T-helper 2 cell treated with Interferon-gamma antibody and Interleukin-4, amounts not matched to agents 100 ng/mL and 5 ng/mL, for 36 hours (primary cell): Measurements from ENCODE around the gene PARVG. TPM values are rescaled to one million over a fixed set of nuclear protein-coding genes. Genes with fewer than 3 reads are reported as not detected.

Source experiments
- intact Hi-C: fragments of 100-400 bp; cut with micrococcal nuclease; formaldehyde crosslinking; loops from one replicate; pipeline ENCODE4 v1.15.1; 2023
- total RNA-seq: library from RNA; stranded (reverse); gene quantifications from 2 replicates; pipeline ENCODE4 v1.2.3, GENCODE V29; 2022

Gene PARVG
- total RNA-seq, 1 donor from 2014 or later, result 168 TPM

- intact Hi-C loops, result no loop called here
These were observed 30.7 kb downstream of the PARVG start for GRCh38 chr22:44211256-44211945.

DNA sequence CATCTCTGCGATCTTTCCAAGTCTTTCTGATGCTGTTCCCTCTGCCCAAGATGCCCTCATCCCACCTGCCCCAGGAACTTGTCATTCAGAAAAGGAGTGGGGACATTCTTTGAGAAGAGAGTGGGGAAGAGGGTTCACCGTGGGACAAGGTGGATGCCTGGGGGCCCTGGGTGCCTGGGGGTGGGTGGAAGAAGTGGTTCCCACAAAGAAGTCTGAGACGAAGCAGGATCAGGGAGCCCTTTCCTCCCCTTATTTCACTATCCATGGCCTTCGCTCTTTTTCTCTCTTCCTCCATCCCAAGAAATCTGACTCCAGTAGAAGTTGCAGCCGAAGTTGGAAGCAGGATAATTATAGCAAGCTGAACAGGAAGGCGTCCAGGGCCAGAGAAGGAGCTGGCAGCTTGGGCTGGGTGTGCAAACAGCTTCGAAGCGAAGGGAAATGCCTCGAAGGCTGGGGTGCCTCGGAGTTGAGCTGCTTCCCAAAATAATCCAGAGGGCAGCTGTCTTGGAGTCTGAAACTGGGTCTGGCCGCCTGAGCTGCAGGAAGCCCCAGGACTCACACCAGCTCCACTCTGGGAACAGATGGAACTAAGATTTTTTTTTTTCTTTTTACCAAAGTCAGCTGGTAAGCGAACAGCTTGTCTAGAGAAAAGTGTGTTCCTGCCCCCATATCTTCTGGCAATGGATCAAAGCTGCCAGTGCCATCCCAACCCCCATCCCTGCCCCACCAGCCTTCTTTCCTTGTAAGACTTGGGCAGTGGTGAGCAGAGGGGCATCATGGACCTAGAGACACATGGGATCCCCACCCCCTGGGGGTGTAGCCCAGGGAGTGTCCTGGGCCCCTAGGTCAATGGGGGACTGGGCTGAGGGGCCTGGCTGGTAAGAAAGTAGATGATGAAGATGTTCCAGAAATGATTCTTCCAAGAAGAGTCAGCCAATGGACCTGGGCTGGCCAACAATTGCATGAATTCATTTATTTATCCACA lies 31.5 kb downstream of the PARVG start:
- intact Hi-C loops, result no loop called here

DNA sequence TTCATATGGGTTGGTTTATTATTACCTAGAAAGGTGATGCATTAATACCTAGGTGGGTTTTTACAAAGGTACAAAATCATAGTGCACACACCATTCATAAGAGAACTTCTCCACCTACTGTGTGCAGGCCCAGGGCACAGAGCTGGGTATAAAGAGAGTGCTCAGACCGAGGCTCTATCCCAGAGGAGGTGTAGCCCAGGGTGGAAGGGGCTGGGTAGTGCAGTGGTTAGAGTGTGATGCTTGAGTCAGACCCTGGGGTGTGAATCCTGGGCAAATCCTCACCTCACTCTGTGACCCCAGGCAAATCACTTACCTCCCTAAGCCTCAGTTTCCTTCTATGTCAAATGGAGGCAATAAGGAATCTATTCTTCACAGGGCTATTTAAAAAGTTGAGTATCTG lies 32.2 kb downstream of the PARVG start:
- intact Hi-C loops, result no loop called here

GRCh38 chr22:44213489-44214043 lies 32.8 kb downstream of the PARVG start:
- intact Hi-C loops, result no loop called here

DNA sequence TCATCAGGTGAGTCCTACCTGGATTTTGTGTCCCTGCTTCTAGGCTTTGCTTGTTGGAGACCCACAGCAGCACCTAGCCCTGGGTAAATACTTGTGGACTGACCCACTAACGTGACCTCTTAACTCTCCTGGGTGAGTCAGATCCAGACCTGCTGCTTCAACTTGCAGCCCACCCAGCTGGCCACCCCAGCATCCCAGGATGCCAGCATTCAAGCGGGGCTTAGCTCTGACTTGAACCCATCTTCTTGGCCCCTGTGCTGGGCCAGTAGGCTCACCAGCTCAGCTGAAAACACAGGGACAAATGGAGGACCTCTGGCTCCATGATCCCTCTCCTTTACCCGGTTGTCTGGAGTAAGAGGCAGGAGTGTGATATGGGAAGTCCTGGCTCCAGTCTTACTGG lies 33.5 kb downstream of the PARVG start:
- intact Hi-C loops, result no loop called here

DNA sequence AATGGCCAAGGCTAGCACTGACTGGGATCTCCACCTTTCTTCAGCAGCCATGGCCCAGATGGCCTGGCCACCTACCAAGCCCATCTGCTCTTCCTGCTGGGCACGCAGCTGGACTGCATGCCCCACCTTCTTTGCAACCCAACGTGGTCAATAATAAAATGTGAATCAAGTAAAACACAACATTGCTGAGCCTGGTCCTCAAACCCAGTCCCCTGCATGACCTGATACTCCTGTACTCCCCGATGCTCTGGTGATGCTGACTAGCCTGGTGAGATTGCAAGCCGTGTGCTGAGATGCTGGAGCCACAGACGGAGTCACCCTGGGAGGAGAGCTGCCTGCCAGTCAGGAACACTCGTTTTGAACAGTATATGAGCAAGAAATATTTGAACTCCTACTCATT lies 34.0 kb downstream of the PARVG start:
- intact Hi-C loops, result no loop called here

DNA sequence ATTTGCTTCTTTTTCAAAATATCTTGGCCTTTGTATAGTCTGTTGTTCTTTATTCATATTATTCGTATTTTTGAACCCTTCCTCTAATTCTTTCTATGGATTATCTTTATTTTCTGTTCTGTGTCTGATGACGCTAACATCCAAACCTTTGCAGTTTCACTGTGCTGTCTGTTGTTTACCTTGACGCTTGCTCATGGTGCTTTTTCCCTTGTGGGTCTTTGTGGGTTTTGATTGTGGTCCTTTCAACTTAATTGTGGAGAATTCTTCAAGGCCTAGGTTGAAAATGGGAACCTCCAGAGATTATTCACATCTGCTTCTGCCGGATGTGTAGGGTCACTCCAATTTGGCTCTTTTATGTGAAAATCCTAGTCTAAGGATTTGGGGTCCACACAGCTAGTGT lies 34.6 kb downstream of the PARVG start:
- intact Hi-C loops, result no loop called here

DNA sequence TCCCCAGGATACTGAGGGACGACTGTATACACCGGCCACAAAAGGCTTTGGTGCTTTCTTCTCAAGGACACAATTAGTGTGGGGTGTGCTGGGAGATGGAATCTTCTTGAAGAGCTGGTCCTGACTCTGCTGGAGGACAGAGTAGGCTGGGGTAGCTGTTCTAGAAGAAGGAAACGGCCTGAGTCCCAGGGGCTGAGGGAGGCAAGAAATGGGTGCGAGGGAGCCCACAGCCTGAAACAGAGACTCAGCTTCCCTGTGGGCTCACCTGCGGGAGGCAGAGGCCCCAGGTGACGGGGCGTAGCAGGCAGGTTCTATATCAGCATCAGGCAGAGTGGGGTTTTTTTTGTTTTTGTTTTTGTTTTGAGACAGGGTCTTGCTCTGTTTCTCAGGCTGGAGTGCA lies 36.6 kb downstream of the PARVG start:
- intact Hi-C loops, result no loop called here

DNA sequence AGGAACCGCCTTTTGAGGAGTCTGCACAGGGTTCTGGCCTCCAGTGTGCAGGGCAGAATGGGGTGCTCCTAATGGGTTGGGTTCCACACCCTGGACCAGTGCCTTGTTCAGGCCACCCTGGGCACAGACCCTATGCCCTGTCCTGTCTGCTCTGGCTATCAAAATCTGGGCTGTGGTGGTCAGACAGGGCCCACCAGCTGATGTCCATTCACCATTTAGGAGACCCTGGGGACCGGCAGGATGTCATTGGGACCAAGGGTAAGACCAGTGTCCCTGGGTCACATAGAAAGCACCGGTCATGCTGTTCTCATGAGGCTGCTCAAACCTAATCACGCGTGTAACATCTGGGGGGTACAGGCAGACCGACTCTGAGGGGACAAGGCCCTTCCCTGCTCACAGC lies 37.3 kb downstream of the PARVG start:
- intact Hi-C loops, result no loop called here

DNA sequence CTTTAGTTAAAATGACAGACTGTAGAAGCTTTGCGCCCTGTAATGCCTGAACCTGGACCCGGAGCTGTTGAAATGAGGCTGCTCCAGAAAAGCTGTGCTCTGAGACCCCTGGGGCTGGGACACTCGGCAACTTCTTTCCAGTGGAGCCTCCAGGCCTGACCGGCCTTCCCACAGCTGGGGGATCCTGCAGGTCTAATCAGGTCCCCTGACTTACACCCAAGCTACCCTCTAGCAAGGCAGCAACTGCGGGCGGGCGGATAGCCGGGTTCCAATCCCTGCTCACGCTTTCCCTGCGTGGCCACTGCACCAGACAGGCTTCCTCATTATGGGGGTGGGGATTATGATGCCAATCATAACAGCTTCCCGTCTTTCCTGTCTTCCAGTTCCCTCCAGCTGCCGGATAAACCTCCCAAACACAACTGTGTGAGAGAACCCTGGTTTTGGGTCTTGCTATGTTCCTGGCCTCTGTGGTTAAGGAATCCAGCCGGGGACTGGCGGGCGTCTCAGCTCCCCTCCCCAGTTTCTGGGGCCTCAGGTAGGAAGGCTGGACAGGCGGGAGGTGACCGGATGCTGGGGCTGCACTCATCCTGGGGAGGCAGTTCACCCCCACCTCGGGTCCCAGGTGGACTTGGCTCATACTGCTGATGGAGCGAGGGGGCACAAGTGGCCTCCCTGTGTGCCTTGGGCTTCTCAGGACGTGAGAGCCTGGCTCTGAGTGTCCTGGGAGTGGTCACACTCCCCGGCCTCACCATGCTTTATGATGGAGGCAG lies 38.6 kb downstream of the PARVG start:
- intact Hi-C loops, result no loop called here

DNA sequence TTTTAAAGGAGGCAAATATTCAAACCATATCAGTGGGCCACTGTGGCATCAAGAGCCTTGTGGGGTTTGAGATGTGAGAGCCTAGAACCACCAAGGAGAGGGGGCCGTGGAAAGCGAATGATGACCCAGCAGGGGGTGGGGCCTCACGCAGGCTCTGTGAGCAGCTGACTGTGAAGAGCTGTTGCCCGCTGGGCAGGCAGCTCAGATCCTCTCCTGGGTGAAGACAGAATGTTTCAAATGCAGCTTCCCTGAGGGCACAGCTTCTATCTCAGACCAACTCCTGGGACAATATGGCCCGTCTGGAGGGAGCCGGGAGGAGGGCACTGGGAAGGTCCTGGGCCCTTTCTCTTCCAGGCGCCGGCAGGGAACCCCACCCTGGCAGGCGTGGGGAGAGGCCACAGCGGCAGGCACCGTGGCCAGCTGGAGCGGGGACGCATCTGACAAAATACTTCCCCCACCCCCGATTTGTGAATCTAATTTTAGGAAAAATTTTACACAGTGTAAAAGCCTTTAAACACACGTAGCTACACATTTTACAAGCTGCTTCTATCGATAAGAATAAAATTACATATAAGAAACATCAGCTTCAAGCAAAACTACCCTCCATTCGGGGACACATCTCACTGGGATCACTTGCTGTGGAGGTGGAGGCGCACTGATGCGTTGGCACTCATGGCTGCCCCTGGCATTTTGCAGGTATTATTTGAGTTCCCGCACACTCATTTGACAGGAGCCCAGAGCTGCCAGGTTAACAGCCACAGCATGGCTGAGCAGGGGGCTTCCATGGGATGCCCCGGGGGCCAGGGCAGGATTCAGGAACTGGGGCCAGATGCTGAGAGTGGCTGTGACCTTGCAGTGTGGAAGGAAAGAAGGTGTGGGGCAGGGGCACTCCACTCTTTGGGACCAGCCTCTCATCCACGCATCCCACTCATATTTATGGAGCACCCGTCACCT lies 40.3 kb downstream of the PARVG start:
- intact Hi-C loops, result no loop called here

DNA sequence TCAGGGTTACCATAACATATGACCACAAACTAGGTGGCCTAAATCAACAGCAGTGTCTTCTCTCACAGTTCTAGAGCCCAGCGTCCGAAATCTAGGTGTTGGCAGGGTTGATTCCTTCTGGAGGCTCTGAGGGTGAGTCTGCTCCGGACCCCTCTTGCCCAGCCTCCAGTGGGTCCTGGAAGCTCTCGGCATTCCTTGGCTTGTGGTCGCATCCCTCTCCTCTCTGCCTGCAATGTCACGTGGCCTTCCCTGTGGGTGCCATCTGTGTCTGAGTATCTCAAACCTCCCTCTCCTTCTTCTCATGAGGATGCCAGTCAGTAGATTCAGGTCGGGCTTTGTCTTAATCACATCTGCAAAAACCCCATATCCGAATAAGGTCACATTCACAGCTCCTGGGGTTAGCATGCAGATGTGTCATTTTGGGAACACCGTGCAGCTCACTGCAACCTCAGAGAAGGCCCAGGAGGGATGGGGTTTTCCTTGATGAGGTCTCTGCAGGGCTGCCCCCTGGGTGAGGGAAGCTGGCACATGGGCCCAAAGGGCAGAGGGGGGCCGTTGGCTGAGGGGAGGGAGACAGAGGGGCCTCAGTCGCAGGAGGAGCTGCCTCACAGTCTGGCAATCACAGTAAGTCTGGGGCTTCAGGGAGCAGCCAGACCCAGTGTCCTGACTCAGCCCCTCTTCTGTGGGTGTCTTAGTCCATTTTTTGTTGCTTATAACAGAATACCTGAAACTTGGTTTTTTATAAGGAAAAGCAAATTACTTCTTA lies 41.2 kb downstream of the PARVG start:
- intact Hi-C loops, result no loop called here

- intact Hi-C loops, result no loop called here
These were observed 43.4 kb downstream of the PARVG start for GRCh38 chr22:44224166-44224565.

- intact Hi-C loops, result no loop called here
These were observed 44.5 kb downstream of the PARVG start for GRCh38 chr22:44225091-44225689.

GRCh38 chr22:44225812-44226211 lies 45.1 kb downstream of the PARVG start:
- intact Hi-C loops, result no loop called here

DNA sequence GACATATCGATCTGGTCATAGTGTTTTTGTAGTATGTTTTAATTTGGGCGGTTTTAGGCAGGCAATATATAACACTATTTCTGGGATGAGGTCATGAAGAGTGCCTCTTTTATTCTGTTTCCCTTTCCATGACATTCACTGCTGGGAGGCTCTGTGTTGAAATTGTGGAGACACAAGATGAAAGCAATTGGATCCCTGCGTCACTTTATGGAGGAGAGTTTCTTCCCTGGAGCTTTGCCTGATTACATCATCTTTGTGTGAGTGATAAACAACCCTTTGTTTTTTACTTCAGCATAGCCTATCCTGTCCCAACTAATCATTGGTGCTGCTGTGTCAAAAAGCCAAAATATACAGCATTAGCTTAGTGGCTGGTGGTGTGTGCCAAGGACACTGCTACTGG lies 48.6 kb downstream of the PARVG start:
- intact Hi-C loops, result no loop called here

DNA sequence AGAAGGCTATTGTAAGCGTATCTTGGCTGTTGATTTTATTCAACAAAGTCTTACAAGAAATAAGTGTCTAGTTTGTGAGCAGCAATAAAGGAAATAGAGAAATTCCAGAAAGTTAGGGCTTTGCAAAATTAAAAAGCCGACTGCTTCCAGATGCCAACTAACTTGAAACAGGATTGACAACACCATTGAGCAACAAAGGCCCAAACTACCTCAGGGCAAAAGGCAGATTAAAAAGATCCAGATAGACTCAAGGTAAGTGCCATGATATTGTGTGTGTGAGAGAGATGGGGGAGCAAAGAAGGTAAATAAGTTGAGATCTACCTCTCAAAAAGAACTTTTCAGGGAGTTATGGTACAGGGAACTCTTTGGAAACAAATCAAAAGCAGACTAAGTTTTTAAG lies 49.1 kb downstream of the PARVG start:
- intact Hi-C loops, result loop anchor here (10.0 kb wide), 1 partner anchor 335 kb away; no protein-coding TSS in a partner anchor

- intact Hi-C loops, result loop anchor here (10.0 kb wide), 1 partner anchor 334 kb away; no protein-coding TSS in a partner anchor
These were observed 50.5 kb downstream of the PARVG start for GRCh38 chr22:44231233-44231632.

DNA sequence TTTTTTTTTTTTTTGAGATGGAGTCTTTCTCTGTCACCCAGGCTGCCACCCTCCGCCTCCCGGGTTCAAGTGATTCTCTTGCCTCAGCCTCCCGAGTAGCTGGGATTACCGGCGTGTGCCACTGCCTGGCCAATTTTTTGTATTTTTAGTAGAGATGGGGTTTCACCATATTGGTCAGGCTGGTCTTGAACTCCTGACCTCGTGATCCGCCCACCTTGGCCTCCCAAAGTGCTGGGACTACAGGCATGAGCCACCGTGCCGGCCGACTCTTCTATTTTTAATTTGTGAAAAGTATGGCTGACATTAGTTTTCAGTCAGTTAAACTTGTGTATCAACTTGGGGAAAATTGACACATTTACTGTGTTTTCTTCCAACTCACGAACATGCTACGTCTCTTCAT lies 53.6 kb downstream of the PARVG start:
- intact Hi-C loops, result loop anchor here (10.0 kb wide), 1 partner anchor 330 kb away; no protein-coding TSS in a partner anchor
